ENCODE data around the gene IDH3B.

The IDH3B gene

DNA sequence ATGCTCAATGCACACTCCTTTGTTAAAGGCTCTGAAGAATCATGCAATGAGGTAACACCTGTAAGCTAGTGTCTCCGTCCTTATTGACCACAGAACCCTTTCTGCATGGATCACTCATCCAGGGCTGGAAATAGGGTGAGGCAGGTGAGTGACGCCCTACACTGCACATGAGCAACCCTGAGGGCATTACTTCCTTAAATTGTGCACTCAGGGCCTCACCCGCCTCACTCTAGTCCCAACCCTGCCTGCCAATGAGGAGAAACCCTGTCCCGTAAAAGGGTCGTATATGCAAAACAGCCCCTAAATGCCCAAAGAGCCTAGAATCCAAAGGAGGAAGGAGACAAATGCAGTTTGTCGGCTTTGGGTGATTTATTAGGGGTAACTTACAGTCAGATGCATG, 45.2 kb downstream of the IDH3B start:
- no peak for DNase-seq (ENCODE audit: low read depth)
- TF ChIP-seq CTCF (IDR thresholded peaks at IDR 0.05; ENCODE audit: insufficient read depth, low read depth, low read length, missing control alignments), result no peak
- H3K4me3 ChIP-seq (ENCODE audit: low read length), result no peak overlapping the region

GRCh38 chr20:2617099-2617714, 46.8 kb downstream of the IDH3B start:
- H3K4me3 ChIP-seq (ENCODE audit: low read length), result no peak overlapping the region
- TF ChIP-seq CTCF (IDR thresholded peaks at IDR 0.05; ENCODE audit: insufficient read depth, low read depth, low read length, missing control alignments), result no peak
- DNase-seq (ENCODE audit: low read depth), result no peak

- no peak overlapping the region for H3K4me3 ChIP-seq (ENCODE audit: low read length)
Observed at GRCh38 chr20:2616634-2617033, 47.4 kb downstream of the IDH3B start.

GRCh38 chr20:2612073-2612472, 51.9 kb downstream of the IDH3B start:
- H3K4me3 ChIP-seq (ENCODE audit: low read length), result no peak overlapping the region
- TF ChIP-seq CTCF (IDR thresholded peaks at IDR 0.05; ENCODE audit: insufficient read depth, low read depth, low read length, missing control alignments), result no peak
- DNase-seq (ENCODE audit: low read depth), result no peak

More at GRCh38 chr20:2616634-2617033, 47.4 kb downstream of the IDH3B start:
- no peak for DNase-seq (ENCODE audit: low read depth)
- no peak for TF ChIP-seq CTCF (IDR thresholded peaks at IDR 0.05; ENCODE audit: insufficient read depth, low read depth, low read length, missing control alignments)

GRCh38 chr20:2610941-2611720, 52.9 kb downstream of the IDH3B start:
- no peak overlapping the region for H3K4me3 ChIP-seq (ENCODE audit: low read length)
- no peak for DNase-seq (ENCODE audit: low read depth)
- no peak for TF ChIP-seq CTCF (IDR thresholded peaks at IDR 0.05; ENCODE audit: insufficient read depth, low read depth, low read length, missing control alignments)

GRCh38 chr20:2610326-2610725, 53.7 kb downstream of the IDH3B start:
- DNase-seq (ENCODE audit: low read depth), result no peak
- no peak overlapping the region for H3K4me3 ChIP-seq (ENCODE audit: low read length)
- no peak for TF ChIP-seq CTCF (IDR thresholded peaks at IDR 0.05; ENCODE audit: insufficient read depth, low read depth, low read length, missing control alignments)

Data from epithelial cell of esophagus (primary cell).